Neural progenitor cell (in vitro differentiated cells): Measurements from ENCODE around the gene SAA4. TPM values are rescaled to one million over a fixed set of nuclear protein-coding genes. Genes with fewer than 3 reads are reported as not detected.
"Not testable (repeated sequence)": the region's sequence is repeated elsewhere in the genome, so short reads cannot be mapped to it uniquely, and the experiment has no call there.

Experiments
- DNase-seq: peaks from one replicate; pipeline ENCODE4 v3.0.0-alpha.2; 2016; ENCODE audit warnings: low spot score
- H2AFZ ChIP-seq: fragments of 200-600 bp; sonication (generic); replicated peaks from 2 replicates; pipeline ENCODE4 v1.6.1; 2016; ENCODE audit warnings: antibody characterized with exemption
- H3F3A ChIP-seq: fragments of 200-600 bp; sonication (generic); 2 replicates; pipeline ENCODE4 v1.6.1; 2016; ENCODE audit warnings: antibody characterized with exemption, low read depth
- H3K27ac ChIP-seq: fragments of 200-600 bp; sonication (generic); 2 replicates; pipeline ENCODE4 v1.5.1; 2016; ENCODE audit warnings: mild to moderate bottlenecking
- H3K27me3 ChIP-seq: fragments of 200-600 bp; sonication (generic); 2 replicates; pipeline ENCODE4 v1.6.1; 2016; ENCODE audit warnings: mild to moderate bottlenecking, moderate library complexity
- H3K36me3 ChIP-seq: fragments of 200-600 bp; sonication (generic); 2 replicates; pipeline ENCODE4 v1.5.1; 2016
- H3K4me1 ChIP-seq: fragments of 200-600 bp; sonication (generic); 2 replicates; pipeline ENCODE4 v1.6.1; 2016; ENCODE audit warnings: mixed run types
- H3K4me2 ChIP-seq: fragments of 200-600 bp; sonication (generic); 2 replicates; pipeline ENCODE4 v1.6.1; 2016
- H3K4me3 ChIP-seq: fragments of 200-600 bp; sonication (generic); 2 replicates; pipeline ENCODE4 v1.5.1; 2016
- H3K79me2 ChIP-seq: fragments of 200-600 bp; sonication (generic); 2 replicates; pipeline ENCODE4 v1.6.1; 2016; ENCODE audit warnings: low read depth
- H3K9ac ChIP-seq: fragments of 200-600 bp; sonication (generic); 2 replicates; pipeline ENCODE4 v1.6.1; 2016
- H3K9me3 ChIP-seq: fragments of 200-600 bp; sonication (generic); 2 replicates; pipeline ENCODE4 v1.5.1; 2016; ENCODE audit warnings: low read depth
- H4K20me1 ChIP-seq: fragments of 200-600 bp; sonication (generic); 2 replicates; pipeline ENCODE4 v1.6.1; 2016; ENCODE audit warnings: low read depth
- H3K27ac Mint-ChIP-seq: 3 replicates; pipeline ENCODE4 v1.8.0; 2021; ENCODE audit warnings: mixed read lengths
- H3K27me3 Mint-ChIP-seq: 2 replicates; pipeline ENCODE4 v1.8.0; 2022; ENCODE audit warnings: low read depth, mild to moderate bottlenecking, inconsistent platforms, moderate library complexity, mixed read lengths; ENCODE audit not compliant: insufficient read depth
- H3K36me3 Mint-ChIP-seq: 3 replicates; pipeline ENCODE4 v1.8.0; 2021; ENCODE audit warnings: mixed read lengths
- H3K4me1 Mint-ChIP-seq: 3 replicates; pipeline ENCODE4 v1.8.0; 2021; ENCODE audit warnings: mixed read lengths
- H3K4me3 Mint-ChIP-seq: 3 replicates; pipeline ENCODE4 v1.8.0; 2021; ENCODE audit warnings: mild to moderate bottlenecking, moderate library complexity, mixed read lengths
- H3K9me3 Mint-ChIP-seq: 3 replicates; pipeline ENCODE4 v1.8.0; 2020; ENCODE audit warnings: mixed read lengths
- CTCF ChIP-seq: fragments of 200-600 bp; sonication (generic); IDR thresholded peaks from 2 replicates; pipeline ENCODE4 v1.5.1; 2017; ENCODE audit warnings: antibody characterized with exemption, mild to moderate bottlenecking
- EZH2 ChIP-seq: fragments of 200-600 bp; sonication (generic); IDR thresholded peaks from 2 replicates; pipeline ENCODE4 v1.6.1; 2017; ENCODE audit warnings: antibody characterized with exemption, mild to moderate bottlenecking, moderate library complexity
- EZH2phosphoT487 ChIP-seq: fragments of 200-600 bp; sonication (generic); IDR thresholded peaks from 2 replicates; pipeline ENCODE4 v1.6.1; 2017; ENCODE audit warnings: antibody characterized with exemption
- total RNA-seq: library from RNA; depleted of rRNA; stranded (reverse); fragments of >200 nt; gene quantifications from 2 replicates; pipeline ENCODE4 v1.2.3, GENCODE V29; 2015; ENCODE audit warnings: low replicate concordance

Gene SAA4
- total RNA-seq, 1 donor from 2014 or later: not detected

- H3K9ac ChIP-seq: no peak overlapping the region
Measured at GRCh38 chr11:18270102-18270501, 33.5 kb upstream of the SAA4 start.

GRCh38 chr11:18269252-18269651 lies 32.6 kb upstream of the SAA4 start:
- H3K27ac Mint-ChIP-seq, H3K27me3 ChIP-seq, DNase-seq, H4K20me1 ChIP-seq, H2AFZ ChIP-seq, H3K27ac ChIP-seq, H3K4me1 ChIP-seq, H3F3A ChIP-seq, H3K9ac ChIP-seq, H3K4me3 ChIP-seq, H3K79me2 ChIP-seq, H3K36me3 ChIP-seq, H3K27me3 Mint-ChIP-seq, H3K4me3 Mint-ChIP-seq, H3K4me2 ChIP-seq, H3K9me3 ChIP-seq, H3K4me1 Mint-ChIP-seq, H3K36me3 Mint-ChIP-seq, H3K9me3 Mint-ChIP-seq: not testable (repeated sequence)

More at GRCh38 chr11:18270102-18270501, 33.5 kb upstream of the SAA4 start:
- Mint-ChIP-seq H3K9me3 (no peaks in the 10 kb centered on the region), H3K27me3 (peaks cover 6% of the 10 kb centered on the region), H3K4me1 (no peaks in the 10 kb centered on the region), H3K4me3 (no peak overlapping the region), H3K36me3 (peaks cover 1% of the 10 kb centered on the region), H3K27ac (no peak overlapping the region)
- no peak overlapping the region for H3K4me3 ChIP-seq
- no peaks in the 10 kb centered on the region for H3K27me3 ChIP-seq
- no peaks in the 10 kb centered on the region for H3K36me3 ChIP-seq
- H3K79me2 ChIP-seq: no peaks in the 10 kb centered on the region
- DNase-seq: peak; percentile 9
- no peaks in the 10 kb centered on the region for H3F3A ChIP-seq
- H3K9me3 ChIP-seq: no peaks in the 10 kb centered on the region
- no peak overlapping the region for H2AFZ ChIP-seq
- no peak overlapping the region for H3K4me2 ChIP-seq
- TF ChIP-seq CTCF (peak; percentile 6), EZH2phosphoT487 (no peak)
- no peak overlapping the region for H3K27ac ChIP-seq
- no peaks in the 10 kb centered on the region for H3K4me1 ChIP-seq
- no peaks in the 10 kb centered on the region for H4K20me1 ChIP-seq

GRCh38 chr11:18267335-18268133 lies 30.9 kb upstream of the SAA4 start:
- H3F3A ChIP-seq, DNase-seq, H3K79me2 ChIP-seq, H3K4me3 ChIP-seq, H3K27ac Mint-ChIP-seq, H3K4me1 Mint-ChIP-seq, H2AFZ ChIP-seq, H3K4me3 Mint-ChIP-seq, H3K4me2 ChIP-seq, H3K27me3 ChIP-seq, H3K27me3 Mint-ChIP-seq, H3K9me3 Mint-ChIP-seq, H4K20me1 ChIP-seq, H3K4me1 ChIP-seq, H3K27ac ChIP-seq, H3K36me3 ChIP-seq, H3K36me3 Mint-ChIP-seq, H3K9ac ChIP-seq, H3K9me3 ChIP-seq: not testable (repeated sequence)

- Mint-ChIP-seq H3K27ac (no peak within 1 kb of the TSS), H3K27me3 (no peaks in the 10 kb centered on the region), H3K4me3 (no peak within 1 kb of the TSS), H3K4me1 (no peaks in the 10 kb centered on the region), H3K9me3 (no peaks in the 10 kb centered on the region), H3K36me3 (no peaks in the 10 kb centered on the region)
- no peaks in the 10 kb centered on the region for H3K9me3 ChIP-seq
- no peak for DNase-seq
- no peak within 1 kb of the TSS for H3K4me3 ChIP-seq
- no peaks in the 10 kb centered on the region for H3K36me3 ChIP-seq
- H3K4me2 ChIP-seq: no peak within 1 kb of the TSS
- no peaks in the 10 kb centered on the region for H4K20me1 ChIP-seq
- H3K9ac ChIP-seq: no peak within 1 kb of the TSS
- no peaks in the 10 kb centered on the region for H3K4me1 ChIP-seq
- H3K27ac ChIP-seq: no peak within 1 kb of the TSS
- no peaks in the 10 kb centered on the region for H3K27me3 ChIP-seq
- TF ChIP-seq EZH2phosphoT487 (no peak), EZH2 (no peak), CTCF (no peak)
- H2AFZ ChIP-seq: no peak within 1 kb of the TSS
- H3K79me2 ChIP-seq: no peaks in the 10 kb centered on the region
- H3F3A ChIP-seq: no peaks in the 10 kb centered on the region
Measured at GRCh38 chr11:18265949-18266348, 29.3 kb upstream of the SAA4 start, which contains the start of gene SAA1. Gene SAA1 (plus strand): TSS chr11:18266264. CDS start chr11:18266888, 624 bp downstream.
